Endothelial cell of umbilical vein (primary cell): ENCODE results near the gene GHITM.
"Not testable (repeated sequence)": the region's sequence is repeated elsewhere in the genome, so short reads cannot be mapped to it uniquely, and the experiment has no call there.

Source experiments
- EZH2 ChIP-seq: IDR thresholded peaks from 2 replicates; pipeline ENCODE4 v1.6.1; 2012; ENCODE audit warnings: borderline replicate concordance, low read depth, mild to moderate bottlenecking, moderate library complexity, low read length, inconsistent platforms; ENCODE audit not compliant: severe bottlenecking
- FOS ChIP-seq: IDR thresholded peaks from 2 replicates; pipeline ENCODE4 v1.6.1; 2011; ENCODE audit warnings: mild to moderate bottlenecking, low read length, moderate library complexity, borderline replicate concordance; ENCODE audit not compliant: insufficient read depth
- JUN ChIP-seq: IDR thresholded peaks from 2 replicates; pipeline ENCODE4 v1.6.1; 2011; ENCODE audit warnings: borderline replicate concordance, low read depth; ENCODE audit not compliant: insufficient read length, insufficient read depth
- MYC ChIP-seq: IDR thresholded peaks from one replicate; pipeline ENCODE4 v1.6.1; 2011; ENCODE audit warnings: mild to moderate bottlenecking, low read depth, low read length
- POLR2A ChIP-seq: IDR thresholded peaks from 2 replicates; pipeline ENCODE4 v1.6.1; 2012; ENCODE audit warnings: low read depth, mild to moderate bottlenecking, control low read depth, low read length
- POLR2AphosphoS5 ChIP-seq: IDR thresholded peaks from 2 replicates; pipeline ENCODE4 v1.6.1; 2012; ENCODE audit warnings: low read depth, mild to moderate bottlenecking, control low read depth, low read length, moderate library complexity; ENCODE audit not compliant: insufficient read depth
- TF ChIP-seq, protein P1 (sequence below), 2 donors: IDR thresholded peaks; 1 replicate in 1 of 2; 2 replicates in 1 of 2; pipeline ENCODE4 v1.5.1; 2011; ENCODE audit warnings: low read length in 2 of 2, mild to moderate bottlenecking in 2 of 2, moderate library complexity in 2 of 2, control low read depth in 1 of 2, inconsistent platforms in 1 of 2, low read depth in 1 of 2; ENCODE audit not compliant: insufficient read depth in 1 of 2; ENCODE audit errors: extremely low read depth in 1 of 2

DNA sequence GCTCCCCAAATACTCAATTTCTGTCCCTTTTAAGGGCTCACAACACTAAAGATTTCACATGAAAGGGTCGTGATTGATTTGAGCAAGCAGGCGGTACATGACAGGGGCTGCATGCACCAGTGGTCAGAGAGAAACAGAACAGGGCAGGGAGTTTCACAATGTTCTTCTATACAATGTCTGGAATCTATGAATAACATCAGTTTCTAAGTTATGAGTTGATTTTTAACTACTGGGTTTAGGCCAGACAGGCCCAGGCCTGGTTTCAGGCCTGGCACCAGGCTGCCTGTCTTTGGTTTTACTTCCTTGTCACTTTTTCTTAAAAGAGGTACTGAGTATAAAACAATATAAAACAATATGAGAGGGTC lies 28.0 kb downstream of the GHITM start:
- TF ChIP-seq MYC, POLR2A, FOS, EZH2, POLR2AphosphoS5, JUN: not testable (repeated sequence)
- TF ChIP-seq, protein P1, sequence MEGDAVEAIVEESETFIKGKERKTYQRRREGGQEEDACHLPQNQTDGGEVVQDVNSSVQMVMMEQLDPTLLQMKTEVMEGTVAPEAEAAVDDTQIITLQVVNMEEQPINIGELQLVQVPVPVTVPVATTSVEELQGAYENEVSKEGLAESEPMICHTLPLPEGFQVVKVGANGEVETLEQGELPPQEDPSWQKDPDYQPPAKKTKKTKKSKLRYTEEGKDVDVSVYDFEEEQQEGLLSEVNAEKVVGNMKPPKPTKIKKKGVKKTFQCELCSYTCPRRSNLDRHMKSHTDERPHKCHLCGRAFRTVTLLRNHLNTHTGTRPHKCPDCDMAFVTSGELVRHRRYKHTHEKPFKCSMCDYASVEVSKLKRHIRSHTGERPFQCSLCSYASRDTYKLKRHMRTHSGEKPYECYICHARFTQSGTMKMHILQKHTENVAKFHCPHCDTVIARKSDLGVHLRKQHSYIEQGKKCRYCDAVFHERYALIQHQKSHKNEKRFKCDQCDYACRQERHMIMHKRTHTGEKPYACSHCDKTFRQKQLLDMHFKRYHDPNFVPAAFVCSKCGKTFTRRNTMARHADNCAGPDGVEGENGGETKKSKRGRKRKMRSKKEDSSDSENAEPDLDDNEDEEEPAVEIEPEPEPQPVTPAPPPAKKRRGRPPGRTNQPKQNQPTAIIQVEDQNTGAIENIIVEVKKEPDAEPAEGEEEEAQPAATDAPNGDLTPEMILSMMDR (IDR thresholded peaks at IDR 0.05; ENCODE audit: extremely low read depth in 1 of 2, insufficient read depth in 1 of 2, low read depth in 1 of 2, low read length in 2 of 2), result not testable (repeated sequence)
